GM18870 (cell line): ENCODE data around the gene GATA5.

Experiments used
- ATAC-seq: cut with Tn5 transposase; IDR thresholded peaks from one replicate; pipeline ENCODE4 v1.9.1; 2021; ENCODE audit warnings: moderate library complexity; ENCODE audit not compliant: unreplicated experiment

Gene GATA5

GRCh38 chr20:62473717-62474603, 1.8 kb downstream of the GATA5 start:
- no peak for ATAC-seq

DNA sequence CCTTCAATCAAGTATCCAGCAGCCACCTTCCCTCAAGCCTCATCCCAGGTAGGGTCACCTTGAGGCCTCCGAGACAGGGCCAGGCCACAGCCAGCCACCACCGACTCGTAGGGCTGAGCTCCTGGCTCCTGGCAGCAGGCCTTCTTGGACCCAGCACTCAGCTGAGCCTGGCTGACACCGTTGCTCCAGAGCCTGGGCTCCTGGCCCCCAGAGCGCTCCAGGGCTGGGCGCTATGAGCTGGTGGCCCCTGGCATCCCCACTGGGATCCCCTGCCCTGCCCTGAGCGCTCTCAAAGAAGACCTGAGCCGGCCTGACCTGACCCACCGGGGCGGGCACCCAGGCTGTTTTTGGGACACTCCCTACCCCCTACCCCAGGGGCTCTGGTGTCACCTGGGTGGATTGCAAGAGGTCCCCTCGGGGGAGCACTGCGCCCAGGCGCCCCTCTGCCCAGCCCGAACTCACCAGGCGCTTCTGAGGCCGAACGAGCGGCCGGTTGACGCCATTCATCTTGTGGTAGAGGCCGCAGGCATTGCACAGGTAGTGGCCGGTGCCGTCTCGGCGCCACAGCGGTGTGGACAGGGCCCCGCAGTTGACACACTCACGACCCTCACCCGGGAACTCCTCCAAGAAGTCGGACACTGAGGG, 2.7 kb downstream of the GATA5 start:
- ATAC-seq, result no peak

GRCh38 chr20:62472138-62472940, 3.5 kb downstream of the GATA5 start:
- ATAC-seq, result no peak

- no peak for ATAC-seq
Observed at GRCh38 chr20:62470459-62470858, 5.3 kb downstream of the GATA5 start.

DNA sequence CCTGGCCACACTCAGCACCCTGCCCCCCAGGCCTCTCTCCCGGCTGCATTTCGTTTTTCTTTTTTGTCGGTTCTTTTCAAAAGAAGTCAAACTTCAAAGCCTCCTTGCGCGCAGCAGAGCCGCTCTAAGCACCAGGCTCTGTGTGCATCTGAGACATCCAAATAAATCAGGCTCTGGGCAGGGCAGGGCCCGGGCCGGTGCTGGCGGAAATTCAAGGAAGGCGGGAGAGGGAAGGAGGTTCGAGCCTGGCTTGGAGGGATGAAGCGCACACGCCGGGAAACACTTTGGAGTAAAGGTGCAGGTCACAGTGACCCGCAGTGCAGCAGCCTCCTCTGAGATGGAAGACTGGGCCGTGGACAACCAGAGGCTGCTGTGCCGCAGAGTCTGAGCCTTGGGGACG, 5.8 kb downstream of the GATA5 start:
- ATAC-seq, result no peak

DNA sequence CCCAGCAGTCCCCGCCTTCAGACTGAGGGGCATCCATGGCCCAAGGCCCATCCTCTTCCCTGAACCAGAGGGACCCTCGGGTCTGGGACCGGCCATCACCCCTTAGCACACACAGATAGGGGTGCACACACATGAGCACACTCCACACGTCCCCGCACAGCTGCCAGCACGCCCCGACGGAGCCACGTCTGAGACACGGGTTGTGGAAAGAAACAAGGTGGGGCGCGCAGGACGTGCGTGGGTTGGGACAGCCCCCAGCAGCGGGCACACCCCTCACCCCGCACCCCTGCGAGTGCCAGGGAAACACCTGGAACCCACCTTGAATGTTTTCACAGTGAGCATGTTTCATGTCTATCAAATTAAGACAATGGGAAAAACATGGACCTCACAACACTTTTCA, 6.4 kb downstream of the GATA5 start:
- no peak for ATAC-seq

DNA sequence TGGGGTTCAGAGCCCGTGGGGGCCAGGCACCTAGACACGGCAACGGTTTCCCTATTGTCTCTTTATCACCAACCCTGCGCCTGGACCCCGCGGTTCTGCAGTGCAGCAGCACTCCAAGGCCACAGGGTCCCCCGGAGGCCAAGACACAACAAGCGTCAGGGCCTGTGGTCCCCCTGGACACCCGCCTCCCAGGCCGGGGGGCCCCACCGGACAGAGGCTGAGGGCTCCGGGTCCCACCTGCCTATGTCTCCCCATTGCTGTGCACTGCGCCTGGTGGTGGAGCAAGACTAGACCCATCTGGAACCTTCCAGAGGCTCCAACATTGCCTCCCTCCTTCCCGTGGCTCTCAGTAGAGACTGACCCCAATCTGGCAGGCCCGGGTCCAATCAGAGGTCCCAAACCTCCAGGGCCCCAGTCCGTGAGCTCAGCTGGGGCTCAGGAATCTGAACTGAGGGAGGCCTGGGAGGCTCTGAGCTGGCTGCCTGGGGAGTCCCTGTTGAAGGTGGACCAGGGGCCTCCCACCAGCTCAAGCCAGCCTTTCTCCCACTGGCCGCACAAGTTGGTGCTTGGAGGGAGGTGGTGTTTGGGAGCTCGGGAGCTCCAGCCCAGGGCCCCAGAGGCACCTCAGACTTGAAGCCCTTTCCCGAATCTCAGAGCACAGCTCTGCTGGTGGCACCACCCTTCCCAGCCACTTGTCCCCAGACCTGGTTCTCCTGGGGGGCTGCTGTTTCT, 8.8 kb downstream of the GATA5 start:
- ATAC-seq, result no peak

GRCh38 chr20:62466072-62466760, 9.6 kb downstream of the GATA5 start:
- ATAC-seq, result no peak

DNA sequence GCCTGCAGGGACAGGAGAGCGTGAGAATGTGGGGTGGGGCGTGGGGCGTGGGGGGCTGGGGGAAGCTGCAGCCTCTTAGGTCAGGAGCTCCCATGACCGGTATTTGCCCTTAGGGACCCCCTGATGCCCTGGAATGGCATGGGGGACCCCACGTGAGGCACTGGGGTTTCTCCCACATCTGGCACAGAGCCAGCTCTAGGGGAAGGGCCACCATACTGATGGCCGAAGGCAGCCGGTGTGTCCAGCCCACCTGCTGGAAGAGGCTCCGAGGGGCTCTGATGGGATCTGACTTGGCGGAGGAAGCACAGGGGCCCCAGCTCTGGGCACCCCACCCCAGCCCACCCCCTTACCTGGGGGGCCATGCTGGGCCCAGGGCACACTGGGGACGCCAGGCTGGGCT, 10.8 kb downstream of the GATA5 start:
- no peak for ATAC-seq

GRCh38 chr20:62464425-62464770, 11.4 kb downstream of the GATA5 start:
- no peak for ATAC-seq

DNA sequence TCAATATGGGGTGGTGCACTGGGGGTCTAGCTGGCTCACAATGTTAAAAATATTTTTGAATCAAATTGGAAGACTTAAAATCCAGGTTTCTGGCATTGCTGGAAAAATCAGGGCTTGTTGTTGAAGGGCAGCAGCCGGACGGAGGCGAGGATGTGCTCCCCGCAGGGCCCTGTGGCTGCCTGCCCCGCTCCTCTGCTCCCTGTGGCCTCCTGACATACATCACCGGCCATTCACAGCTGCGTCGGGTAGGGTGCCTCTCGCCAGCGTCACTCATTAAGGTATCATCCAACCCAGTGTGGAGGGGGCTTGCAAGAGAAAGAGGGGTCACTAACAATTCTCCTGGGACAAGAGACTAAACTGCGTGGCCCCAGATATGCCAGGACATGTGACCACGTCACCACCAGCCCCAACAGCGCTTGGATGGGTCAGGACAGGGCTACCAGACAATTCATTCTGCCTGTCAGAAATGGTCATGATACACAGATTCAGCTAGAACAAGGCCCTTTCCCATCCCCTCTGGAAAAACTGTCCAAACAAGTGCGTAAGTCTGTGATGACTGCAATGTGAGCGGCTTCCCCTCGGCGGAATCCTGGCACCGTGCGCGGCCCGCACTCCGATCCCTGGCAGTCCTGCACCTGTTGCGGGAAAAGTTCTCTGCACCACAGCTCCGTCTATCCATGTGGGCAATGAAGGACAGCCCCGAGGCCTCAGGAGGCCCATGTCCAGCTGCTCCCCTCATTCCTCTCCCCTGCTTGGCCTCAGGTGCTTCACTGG, 12.0 kb downstream of the GATA5 start:
- ATAC-seq, result no peak

GRCh38 chr20:62462976-62463592, 12.7 kb downstream of the GATA5 start:
- no peak for ATAC-seq

- no peak for ATAC-seq
Observed at GRCh38 chr20:62461834-62462233, 14.0 kb downstream of the GATA5 start.

DNA sequence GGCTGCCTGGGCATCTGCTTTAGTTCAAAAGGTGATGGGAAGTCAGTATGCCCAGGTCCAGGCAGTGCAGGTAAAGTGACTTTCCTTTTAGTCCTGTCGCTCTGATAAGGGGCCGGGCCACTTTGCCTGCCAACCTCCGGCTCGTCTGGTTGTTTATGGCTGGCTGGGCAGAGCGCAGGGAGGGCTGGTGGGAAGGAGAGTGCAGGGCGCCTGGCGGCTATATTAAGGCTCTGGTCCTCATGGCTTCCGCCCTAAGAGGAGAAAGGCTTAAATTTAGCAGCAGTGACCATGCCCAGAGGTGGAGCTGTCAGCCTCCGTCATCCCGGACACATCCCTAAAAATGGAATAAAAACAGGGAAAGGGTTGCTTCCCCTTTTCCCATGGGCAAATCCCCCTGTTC, 14.6 kb downstream of the GATA5 start:
- ATAC-seq, result no peak

DNA sequence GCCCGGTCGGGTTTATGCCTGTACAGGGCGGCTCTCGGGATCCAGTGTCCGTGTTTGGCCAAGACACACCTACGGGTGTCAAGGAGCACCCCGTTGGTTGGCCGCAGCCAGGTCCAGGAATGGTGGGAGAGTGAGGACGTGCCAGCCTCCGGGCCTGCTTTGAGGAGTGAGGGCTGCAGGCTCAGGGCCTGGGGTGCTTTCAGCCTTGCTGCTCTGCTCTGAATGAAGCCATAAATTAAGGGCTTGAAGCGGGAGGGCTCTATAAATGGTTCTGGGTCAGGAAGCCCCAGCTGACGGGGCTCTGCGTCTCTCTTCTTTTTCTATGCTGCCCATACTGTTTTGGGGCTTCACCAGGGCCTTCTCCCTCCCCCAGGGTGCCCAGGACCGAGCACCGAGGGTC, 15.1 kb downstream of the GATA5 start:
- ATAC-seq, result no peak

GRCh38 chr20:62459488-62459887, 16.3 kb downstream of the GATA5 start:
- no peak for ATAC-seq

- ATAC-seq, result no peak
Observed at GRCh38 chr20:62458275-62459251, 17.2 kb downstream of the GATA5 start.

DNA sequence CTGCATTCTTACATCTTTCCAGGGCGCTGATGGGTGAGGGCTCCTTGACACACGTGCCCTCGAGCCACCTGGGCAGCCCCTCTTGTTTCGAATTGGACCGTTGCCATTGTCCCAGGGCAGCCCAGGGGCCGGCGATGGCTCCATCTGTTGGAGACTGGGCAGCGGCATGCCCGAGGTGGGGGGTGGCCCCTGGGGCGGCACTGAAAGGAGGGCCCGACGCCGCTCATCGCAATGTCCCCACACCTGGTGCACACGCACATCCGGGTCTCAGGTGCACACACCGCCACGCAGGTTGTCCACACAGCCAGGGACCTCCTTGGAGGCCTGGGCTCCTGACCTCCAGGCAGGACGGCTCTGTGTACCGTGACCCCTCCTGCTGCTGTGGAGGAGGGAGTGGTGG, 18.0 kb downstream of the GATA5 start:
- no peak for ATAC-seq
